NCI-H146 treated with DMSO at 0.1 percent for 48 hours (cell line): Measurements from ENCODE around the gene AIFM1.

Source experiments
- DNase-seq: peaks from one replicate; lab custom pipeline; 2025; ENCODE audit not compliant: unreplicated experiment; lab: John Stamatoyannopoulos, UW

The AIFM1 gene

DNA sequence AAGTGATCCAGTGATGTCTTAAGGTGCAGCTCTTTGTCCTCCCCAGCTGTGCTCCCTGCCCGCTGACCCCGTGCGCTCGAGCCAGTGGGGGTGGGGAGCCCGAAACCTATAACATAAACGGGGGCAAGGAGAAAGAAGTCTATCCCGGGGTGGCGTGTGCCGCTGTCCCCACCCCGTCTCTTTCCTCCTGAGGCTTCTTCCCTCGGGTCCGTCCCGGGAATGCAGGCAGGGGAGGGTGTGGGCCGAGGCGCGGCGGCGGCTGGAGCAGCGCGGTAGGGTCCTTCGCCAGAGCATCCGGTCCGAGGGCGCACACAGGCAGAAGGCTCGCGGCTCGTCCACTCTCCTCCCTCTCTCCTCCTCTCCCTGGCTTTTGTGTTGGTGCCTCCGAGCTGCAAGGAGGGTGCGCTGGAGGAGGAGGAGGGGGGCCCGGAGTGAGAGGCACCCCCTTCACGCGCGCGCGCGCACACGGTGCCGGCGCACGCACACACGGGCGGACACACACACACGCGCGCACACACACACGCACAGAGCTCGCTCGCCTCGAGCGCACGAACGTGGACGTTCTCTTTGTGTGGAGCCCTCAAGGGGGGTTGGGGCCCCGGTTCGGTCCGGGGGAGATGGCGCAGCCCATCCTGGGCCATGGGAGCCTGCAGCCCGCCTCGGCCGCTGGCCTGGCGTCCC, 5.9 kb upstream of the AIFM1 start, which contains the start of gene RAB33A:
TSS of gene RAB33A (plus strand) at position 517 of the 681 bp plus-strand sequence. CDS start at position 618, 101 bp downstream.
- DNase-seq: peak; percentile 10

DNA sequence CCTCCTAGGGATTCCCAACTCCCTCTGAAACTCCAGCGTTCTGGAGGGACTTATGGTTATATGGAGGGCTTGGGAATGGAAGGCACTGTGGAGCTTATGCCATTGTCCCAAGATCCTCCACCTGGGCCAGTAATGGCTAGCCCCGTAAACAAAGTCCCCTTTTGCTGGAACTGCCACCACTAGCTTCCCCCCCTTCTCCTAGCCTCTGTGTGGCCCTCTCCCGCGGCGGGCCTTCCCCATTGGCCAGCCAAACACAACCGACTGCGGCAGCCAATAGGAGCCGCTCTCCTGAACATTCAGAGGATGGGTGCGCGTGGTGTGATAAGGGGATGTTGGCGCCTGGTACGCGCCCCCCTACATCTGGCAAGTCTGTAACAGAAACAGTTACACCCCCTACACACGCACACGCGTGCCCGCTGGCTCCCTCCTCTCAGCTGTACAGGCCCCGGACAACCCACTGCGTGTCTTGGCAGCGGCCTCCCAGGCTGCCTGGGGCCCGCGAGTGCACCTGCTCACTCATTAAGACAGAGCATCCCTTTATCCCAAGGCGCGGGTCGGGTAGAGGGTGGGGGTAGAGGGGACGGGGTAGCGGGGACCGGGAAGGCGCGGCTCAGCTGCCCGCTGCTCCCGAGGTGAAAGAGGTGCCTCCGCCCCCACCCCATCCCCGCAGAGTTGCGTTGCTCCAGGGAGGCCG, 5.3 kb upstream of the AIFM1 start:
- DNase-seq: peak; percentile 85

DNA sequence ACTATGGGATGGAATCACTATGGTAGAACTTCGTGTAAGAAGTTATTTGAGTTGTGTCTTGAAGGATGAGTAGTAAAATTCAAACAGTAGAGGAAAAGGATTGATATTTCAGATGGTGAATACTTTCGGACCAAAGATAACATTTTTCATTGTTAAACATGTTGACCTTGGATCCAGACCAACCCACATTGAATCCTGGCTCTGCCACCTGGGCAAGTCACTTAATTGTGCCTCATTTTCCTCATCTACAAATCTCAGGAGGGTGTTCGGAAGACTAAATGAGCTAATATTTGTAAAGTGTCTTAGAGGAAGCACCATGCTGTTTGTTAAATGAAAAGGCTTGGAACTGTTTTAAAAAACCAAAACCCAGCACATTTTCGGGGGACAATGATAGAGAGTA, 1.4 kb upstream of the AIFM1 start:
- DNase-seq: peak; percentile 9

DNA sequence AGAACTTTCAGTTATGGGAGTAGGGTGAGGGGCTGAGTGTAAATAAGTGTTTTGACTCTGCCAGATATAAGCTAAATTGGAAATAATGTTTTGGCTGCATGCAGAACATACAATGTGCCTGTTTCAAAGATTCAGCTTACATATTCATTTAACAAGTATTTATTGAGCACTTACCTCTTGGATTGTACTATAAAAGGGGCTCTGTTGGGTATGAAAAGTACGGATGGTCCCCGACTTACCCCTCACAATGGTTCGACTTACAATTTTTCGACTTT, 799 bp upstream of the AIFM1 start:
- no peak for DNase-seq

DNA sequence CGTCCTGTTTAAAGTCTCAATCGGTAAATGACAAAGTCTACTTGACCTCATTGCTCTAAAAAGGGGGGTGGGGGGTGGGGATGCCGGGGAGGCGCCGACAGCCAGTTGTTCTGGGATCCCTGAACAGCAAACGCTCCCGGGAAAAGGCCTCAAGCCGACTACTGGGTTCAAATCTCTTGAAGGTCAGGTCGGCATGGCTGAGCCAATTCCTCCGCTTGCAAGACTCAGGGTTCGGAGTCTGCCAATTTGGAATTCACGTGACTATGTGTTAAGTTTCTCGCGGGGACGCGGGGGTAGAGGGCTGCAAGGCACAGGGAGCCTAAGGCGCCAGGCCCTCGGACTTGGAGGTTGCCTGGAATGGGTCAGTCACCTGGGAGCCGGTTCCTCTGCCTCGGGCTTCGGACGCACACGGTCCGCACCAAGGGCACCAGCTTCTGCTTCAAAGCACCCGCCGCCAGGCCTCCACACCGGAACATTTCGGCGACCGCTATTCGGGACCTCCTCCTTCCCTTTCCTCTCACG, 399 bp downstream of the AIFM1 start:
- DNase-seq: no peak

DNA sequence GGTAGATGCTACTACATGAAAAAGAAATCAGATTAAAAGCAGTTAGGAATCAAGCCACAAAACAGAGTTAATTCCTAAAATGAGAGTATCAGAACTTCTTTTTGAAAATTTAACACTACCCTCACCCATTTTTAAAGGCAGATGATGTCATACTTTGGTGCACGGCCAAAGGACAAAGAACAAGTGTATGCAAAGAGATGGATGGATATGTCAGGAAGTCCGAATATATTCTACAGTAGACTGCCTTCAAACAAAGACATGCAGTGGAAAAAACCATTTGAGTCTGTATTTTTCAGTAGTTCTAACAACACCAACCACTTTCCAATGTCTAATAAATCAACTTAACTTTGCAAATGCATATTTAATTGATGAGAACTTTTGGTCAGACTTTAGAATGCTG, 2.2 kb downstream of the AIFM1 start:
- no peak for DNase-seq

DNA sequence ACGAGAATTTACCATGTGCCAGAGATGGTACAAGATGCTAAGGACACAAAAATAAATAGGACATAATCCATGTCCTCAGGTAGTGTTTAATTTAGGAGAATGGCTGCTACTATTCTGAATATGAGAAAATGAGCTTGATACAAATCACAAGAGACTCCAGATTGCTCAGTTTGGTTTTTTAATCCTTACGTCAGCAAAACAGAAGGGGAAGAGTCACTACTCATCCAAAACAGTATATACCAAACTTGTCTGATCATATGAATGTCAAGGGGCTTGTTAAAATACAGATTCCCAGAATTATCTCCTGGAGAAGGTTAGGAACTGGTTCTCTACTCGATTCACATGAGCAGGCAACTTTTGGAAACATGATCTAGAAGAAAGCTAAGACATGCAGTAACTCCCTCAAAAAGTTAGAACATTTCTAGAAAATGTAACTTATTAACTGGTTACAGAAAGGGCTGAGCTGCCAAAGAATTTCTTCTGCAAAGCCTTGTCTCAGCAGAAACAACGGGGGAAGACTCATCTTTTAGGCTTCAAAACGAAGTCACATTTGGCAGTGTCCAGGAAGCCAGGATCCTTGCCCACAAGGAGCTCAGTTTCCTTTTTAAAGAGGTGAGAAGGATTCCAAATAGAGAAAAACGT, 3.4 kb downstream of the AIFM1 start:
- no peak for DNase-seq

DNA sequence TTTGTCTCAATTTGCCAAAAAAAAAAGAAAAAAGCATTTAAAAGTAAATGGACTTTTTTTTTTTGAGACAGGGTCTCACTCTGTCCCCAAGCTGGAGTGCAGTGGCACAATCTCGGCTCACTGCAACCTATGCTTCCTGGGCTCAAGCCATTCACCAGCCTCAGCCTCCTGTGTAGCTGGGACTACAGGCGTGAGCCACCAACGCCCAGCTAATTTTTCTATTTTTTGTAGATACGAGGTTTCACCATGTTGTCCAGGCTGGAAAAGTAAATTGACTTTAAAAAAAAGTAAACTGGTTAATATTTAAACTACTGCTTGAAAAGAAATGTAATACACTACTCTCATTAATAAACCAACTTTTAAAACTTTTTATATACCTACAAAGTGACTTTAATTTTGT, 5.9 kb downstream of the AIFM1 start:
- DNase-seq: no peak

DNA sequence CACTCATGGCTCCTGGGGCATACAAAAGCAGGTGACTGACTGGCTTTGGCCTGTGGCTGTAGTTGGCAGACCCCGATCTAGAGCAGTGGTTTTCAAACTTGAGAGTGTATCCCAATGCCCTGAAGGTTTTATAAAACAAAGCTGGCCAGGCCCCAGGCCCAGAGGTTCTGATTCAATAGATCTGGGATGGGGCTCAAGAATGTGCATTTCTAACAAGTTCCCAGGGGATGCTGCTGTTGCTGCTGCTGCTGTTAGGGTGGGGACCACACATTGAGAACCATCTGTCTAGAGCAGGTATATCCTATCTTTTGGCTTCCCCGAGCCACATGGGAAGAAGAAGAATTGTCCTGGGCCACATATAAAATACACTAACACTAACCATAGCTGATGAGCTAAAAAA, 7.3 kb downstream of the AIFM1 start:
- DNase-seq: no peak

DNA sequence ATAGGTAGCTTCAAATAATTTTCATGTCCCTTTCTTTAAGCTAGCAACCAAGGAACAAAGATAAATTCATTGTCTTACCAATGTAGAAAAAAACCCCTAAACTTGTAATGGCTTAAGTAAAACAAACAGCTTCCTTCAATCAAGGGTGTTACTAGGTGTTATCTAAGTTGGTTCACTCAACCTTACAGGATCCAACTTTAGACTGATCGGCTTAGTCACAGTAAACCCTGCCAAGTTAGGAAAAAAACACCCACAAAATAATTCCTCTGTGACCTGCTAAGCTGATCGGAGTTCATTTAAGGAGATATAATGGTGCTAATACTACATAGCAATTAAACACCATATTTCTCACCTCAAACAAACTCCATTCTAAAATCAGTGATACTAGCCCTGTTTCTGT, 10.1 kb downstream of the AIFM1 start:
- no peak for DNase-seq

DNA sequence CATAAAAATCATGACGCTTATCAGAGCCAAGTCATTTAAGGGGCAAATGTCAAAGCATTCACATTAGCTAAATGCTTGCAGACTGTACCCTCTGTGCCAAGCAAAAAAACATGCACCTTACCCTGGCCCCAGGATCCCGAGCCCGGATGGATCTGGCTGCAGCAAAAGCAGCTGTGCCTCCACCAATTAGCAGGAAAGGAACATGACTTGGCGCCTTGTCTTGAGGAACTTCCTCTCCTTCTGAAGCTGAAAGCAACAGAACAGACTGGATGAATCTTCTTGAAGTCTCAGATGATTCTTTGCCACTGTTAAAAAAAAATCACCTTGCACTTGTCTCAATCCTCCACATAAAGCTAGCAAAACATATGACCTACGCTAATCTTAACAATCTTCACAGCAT, 18.0 kb downstream of the AIFM1 start:
- no peak for DNase-seq

DNA sequence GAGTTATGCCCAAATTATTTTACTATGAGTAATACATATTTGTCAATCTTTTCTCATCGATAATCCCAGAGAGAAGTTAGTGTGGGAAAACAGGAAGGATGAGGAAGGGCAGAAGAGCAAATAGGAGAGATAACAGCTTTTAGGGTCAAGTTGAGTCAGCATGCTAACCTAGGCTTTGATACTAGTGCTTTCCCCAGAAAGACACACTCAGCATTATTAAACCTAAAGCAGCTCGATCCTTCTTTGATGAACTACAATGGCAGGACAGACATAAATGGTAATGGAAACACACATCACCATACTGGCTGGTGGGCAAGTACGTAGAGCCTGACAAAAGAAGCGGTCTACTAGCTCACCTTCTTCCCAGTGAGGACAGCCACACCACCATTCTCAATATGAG, 20.5 kb downstream of the AIFM1 start:
- no peak for DNase-seq

DNA sequence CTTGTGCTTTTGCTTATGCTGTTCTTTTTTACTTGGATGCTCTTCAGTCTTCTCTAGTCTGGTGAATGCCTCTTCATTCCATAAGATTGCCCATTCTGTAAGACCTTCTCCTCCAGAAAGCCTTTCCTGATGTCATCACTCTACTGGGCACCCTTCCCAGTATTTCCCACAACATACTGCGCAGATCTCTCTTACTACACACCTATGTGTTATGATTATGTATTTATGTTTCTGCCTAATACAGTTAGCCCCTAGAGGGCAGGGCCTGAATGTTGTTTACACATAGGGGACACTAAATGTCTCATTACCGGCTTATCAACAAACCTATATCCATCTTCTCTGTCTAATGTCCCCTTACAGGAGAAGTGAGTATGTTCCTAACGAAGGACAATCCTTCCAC, 21.1 kb downstream of the AIFM1 start:
- DNase-seq: no peak

DNA sequence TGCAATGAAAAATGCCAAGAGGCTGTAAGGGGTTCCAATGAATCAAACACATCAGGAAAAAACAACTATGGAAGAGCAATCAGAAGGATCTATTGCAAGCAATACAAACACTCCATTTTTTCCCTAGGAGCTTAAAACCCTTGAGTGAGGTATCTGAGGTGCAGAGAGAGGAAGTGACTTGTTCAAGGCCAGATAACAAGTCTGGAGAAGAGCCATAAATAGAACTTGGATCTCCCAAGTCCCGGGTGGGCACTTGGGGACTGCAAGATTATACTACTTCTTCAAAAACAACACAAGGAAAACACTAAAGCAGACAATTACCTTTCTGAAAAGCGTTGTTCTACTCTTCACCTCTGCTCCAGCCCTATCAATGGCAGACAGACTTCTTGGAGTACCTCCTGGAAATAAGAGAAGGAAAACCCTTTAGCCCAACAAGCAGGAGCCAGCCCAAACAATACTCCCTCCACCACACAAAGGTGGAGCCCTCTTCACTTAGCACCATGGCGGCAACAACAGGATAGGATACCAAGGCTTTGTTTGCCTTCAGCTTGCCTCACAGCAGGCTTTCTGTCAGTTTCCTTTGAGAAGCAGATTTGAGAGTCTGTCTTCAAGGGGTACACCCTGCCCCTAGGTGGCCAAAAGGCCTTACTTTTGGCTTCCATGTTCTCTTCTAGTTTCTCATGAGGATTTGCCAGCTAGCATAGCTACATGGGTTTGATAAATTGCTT, 26.0 kb downstream of the AIFM1 start:
- DNase-seq: peak; percentile 3

DNA sequence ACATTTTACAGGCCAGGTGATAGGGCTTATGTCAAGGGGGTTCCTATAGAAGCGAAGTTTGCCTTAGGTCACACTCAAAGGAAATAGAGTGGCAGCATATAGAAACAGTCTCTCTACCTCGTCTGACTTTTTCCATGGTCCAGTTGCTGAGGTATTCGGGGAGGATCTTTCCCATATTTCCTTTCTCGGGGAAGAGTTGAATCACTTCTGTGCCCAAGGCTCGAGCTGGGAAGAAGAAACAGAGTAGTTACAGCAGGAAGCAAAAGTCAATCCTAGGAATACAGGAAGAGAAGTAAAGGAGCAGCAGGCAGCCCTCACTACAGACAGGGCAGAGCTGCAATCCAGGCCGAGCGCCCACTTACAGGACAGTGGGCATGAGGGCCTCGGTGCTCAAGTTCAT, 28.7 kb downstream of the AIFM1 start:
- no peak for DNase-seq

DNA sequence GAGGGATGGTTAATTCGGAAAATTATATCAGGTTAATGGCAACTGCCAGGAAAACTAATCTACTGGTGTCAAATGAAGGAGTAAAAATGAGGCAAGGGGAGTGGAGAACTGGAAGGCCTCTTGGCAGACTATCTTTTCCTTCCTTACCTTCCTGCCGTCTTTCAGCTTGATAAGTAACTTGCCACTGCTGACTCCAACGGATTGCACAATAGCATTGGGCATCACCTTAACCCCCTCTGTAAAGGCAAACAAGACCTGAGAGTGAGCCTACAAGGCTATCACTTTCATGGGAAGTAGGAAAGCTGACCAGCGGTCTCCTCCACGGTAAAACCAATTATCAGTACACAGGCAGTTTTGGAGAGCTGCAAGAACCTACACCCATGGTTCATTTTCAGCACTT, 29.1 kb downstream of the AIFM1 start:
- no peak for DNase-seq

DNA sequence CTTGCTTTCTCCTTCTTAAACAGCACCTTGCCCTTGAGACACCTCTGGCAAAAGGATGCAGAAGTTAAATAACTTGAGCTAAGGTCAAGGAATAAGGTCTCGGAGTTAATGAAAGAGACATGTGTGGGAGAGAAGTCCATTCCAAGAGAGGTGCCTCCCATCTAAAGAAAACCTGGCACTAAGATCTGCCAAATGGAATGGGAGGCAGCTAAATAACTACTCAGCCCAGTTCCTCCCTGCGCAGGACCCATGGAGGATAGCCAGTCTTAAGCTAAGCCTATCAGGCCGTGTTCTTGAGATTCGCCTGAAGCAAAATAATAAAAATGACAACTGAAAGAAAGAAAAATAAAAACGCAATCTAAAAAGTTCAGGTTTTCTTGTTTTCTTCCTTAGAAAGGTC, 34.7 kb downstream of the AIFM1 start:
- DNase-seq: no peak

DNA sequence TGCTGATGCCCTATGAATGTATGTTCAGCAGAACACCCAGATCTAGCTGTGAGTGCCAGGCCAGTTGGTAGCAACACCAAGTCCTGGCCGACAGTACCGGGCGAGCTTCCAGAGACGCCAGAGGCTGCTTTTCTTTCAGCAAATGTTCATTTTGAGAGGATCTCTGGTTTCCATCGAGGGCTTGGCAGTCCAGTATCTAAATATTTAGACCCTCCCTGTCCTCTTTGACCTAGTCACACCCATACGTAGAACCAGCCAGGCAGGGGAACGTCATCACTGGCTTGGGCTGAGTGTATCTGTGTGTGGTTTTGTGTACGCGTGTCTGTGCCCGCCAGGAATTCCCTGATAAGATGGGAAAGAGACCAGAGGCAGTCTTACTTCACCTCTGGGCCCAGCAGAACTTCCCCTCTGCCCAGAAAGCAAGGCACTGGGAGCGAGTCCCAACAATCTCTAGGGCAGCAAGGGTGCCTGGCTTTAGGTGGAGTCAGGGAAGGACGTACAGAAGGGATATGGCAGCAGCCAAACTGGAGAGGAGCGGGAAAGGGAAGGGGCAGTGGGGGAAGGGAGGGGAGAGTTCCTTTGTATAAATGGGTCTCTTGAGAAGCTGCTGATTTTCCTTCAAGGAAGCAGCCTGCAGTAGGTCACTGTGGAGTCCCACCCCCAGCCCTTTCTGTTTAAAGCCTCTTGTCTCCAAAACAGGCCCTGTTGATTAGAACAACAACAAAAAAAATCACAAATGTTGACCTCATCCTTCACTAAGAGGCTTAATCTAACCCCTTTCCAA, 40.4 kb downstream of the AIFM1 start:
- no peak for DNase-seq

DNA sequence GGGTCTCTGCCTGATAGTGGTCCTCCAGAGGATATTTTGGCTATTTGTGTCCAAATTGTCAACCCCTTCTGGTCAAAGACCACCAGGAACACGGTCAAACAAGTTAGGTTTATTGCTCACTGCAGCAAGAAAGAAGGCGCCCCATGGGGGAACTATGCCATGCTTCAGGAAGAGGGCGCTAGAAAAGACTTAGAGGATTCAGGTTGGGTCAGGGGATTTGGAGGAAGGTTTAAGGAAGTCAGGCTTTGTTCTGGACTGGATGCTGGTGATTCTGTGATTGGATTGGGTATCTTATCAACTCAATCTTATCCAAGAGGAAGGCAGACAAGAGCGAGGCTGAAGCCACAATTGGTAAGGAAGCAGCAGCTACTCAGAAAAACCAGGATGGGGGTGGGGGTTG, 41.1 kb downstream of the AIFM1 start:
- no peak for DNase-seq

DNA sequence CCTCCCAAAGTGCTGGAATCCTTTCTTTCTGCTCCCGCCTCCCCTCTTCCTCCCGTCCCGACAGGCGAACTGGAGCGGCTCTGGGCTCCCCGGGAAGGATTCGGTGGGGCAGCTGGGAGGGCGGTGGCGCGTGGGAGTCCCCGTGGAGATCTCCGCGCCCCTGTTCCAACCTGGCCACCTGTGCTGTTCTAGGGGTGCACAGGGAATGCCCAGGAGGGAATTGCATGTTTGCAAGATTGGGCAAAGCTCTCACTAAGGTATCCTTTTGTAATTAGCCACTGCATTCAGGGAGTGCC, 44.2 kb downstream of the AIFM1 start:
- no peak for DNase-seq
